ENCODE results near the gene SPHK1.

Gene SPHK1

GRCh38 chr17:76410328-76410965 is 26.0 kb downstream of the SPHK1 start:
- no peak overlapping the region for H2AFZ ChIP-seq (ENCODE audit: low read length)
- no peak overlapping the region for H3K27ac ChIP-seq (ENCODE audit: low read depth, low read length, poor library complexity, severe bottlenecking)

GRCh38 chr17:76411247-76411646 is 26.8 kb downstream of the SPHK1 start:
- no peak for TF ChIP-seq EZH2 (IDR thresholded peaks at IDR 0.05; ENCODE audit: borderline replicate concordance, low read length)
- no peak for TF ChIP-seq CTCF (IDR thresholded peaks at IDR 0.05; ENCODE audit: low read length)
- H3K27me3 ChIP-seq (ENCODE audit: insufficient read depth, low read length) = no peaks in the 10 kb centered on the region
- no peak overlapping the region for H3K4me2 ChIP-seq (ENCODE audit: low read length)
- H3K4me1 ChIP-seq (ENCODE audit: insufficient read depth, low read length, severe bottlenecking) = peaks cover 23% of the 10 kb centered on the region
- no peak overlapping the region for H3K4me3 ChIP-seq (ENCODE audit: low read depth, low read length, poor library complexity, severe bottlenecking)
- no peaks in the 10 kb centered on the region for H3K9me2 ChIP-seq (ENCODE audit: low read depth, low read length)
- H3F3A ChIP-seq (ENCODE audit: insufficient read depth, low read length) = no peaks in the 10 kb centered on the region
- no peaks in the 10 kb centered on the region for H3K79me2 ChIP-seq (ENCODE audit: insufficient read depth, low read length)
- H3K9ac ChIP-seq (ENCODE audit: low read length) = no peak overlapping the region
- no peaks in the 10 kb centered on the region for H3K9me3 ChIP-seq (ENCODE audit: low read length)
- H2AFZ ChIP-seq (ENCODE audit: low read length) = no peak overlapping the region
- H4K20me1 ChIP-seq (ENCODE audit: insufficient read depth, low read length) = no peaks in the 10 kb centered on the region
- no peak overlapping the region for H3K27ac ChIP-seq (ENCODE audit: low read depth, low read length, poor library complexity, severe bottlenecking)
- 0 out of 2 replicates have a peak, but pooled peaks cover 3% of the 10 kb centered on the region for H3K36me3 ChIP-seq (ENCODE audit: insufficient read depth, low read length)

More at GRCh38 chr17:76410328-76410965, 26.0 kb downstream of the SPHK1 start:
- Histone ChIP-seq H3K4me1 (ENCODE audit: insufficient read depth, low read length, severe bottlenecking) (peaks cover 31% of the 10 kb centered on the region), H3K79me2 (ENCODE audit: insufficient read depth, low read length) (no peaks in the 10 kb centered on the region), H4K20me1 (ENCODE audit: insufficient read depth, low read length) (no peaks in the 10 kb centered on the region), H3K4me3 (ENCODE audit: low read depth, low read length, poor library complexity, severe bottlenecking) (no peak overlapping the region), H3K36me3 (ENCODE audit: insufficient read depth, low read length) (0 out of 2 replicates have a peak, but pooled peaks cover 3% of the 10 kb centered on the region), H3K27me3 (ENCODE audit: insufficient read depth, low read length) (no peaks in the 10 kb centered on the region), H3K9ac (ENCODE audit: low read length) (no peak overlapping the region), H3F3A (ENCODE audit: insufficient read depth, low read length) (no peaks in the 10 kb centered on the region), H3K9me3 (ENCODE audit: low read length) (no peaks in the 10 kb centered on the region), H3K4me2 (ENCODE audit: low read length) (no peak overlapping the region), H3K9me2 (ENCODE audit: low read depth, low read length) (no peaks in the 10 kb centered on the region)
- TF ChIP-seq CTCF (IDR thresholded peaks at IDR 0.05; ENCODE audit: low read length) = no peak
- no peak for TF ChIP-seq EZH2 (IDR thresholded peaks at IDR 0.05; ENCODE audit: borderline replicate concordance, low read length)

- Histone ChIP-seq H4K20me1 (ENCODE audit: insufficient read depth, low read length) (no peaks in the 10 kb centered on the region), H3F3A (ENCODE audit: insufficient read depth, low read length) (no peaks in the 10 kb centered on the region), H2AFZ (ENCODE audit: low read length) (no peak overlapping the region), H3K4me1 (ENCODE audit: insufficient read depth, low read length, severe bottlenecking) (peaks cover 18% of the 10 kb centered on the region), H3K4me2 (ENCODE audit: low read length) (no peak overlapping the region), H3K27ac (ENCODE audit: low read depth, low read length, poor library complexity, severe bottlenecking) (no peak overlapping the region), H3K27me3 (ENCODE audit: insufficient read depth, low read length) (no peaks in the 10 kb centered on the region), H3K9me3 (ENCODE audit: low read length) (no peaks in the 10 kb centered on the region), H3K4me3 (ENCODE audit: low read depth, low read length, poor library complexity, severe bottlenecking) (no peak overlapping the region), H3K9me2 (ENCODE audit: low read depth, low read length) (no peaks in the 10 kb centered on the region), H3K79me2 (ENCODE audit: insufficient read depth, low read length) (no peaks in the 10 kb centered on the region), H3K9ac (ENCODE audit: low read length) (no peak overlapping the region), H3K36me3 (ENCODE audit: insufficient read depth, low read length) (0 out of 2 replicates have a peak, but pooled peaks cover 3% of the 10 kb centered on the region)
- no peak for TF ChIP-seq EZH2 (IDR thresholded peaks at IDR 0.05; ENCODE audit: borderline replicate concordance, low read length)
Observed at GRCh38 chr17:76414334-76415295, 30.2 kb downstream of the SPHK1 start.

All from OCI-LY1 (cell line).